Stimulated activated CD8-positive, alpha-beta memory T cell treated with anti-CD3 and anti-CD28 coated beads, Interleukin-7, amount 100 ng/mL, for 4 hours (primary cell): ENCODE measurements around the gene MYBPC2.

Source experiments
- DNase-seq, 2 donors: peaks; one replicate each; pipeline ENCODE4 v3.0.0-alpha.2; 2020; ENCODE audit warnings: low read depth in 2 of 2

Gene MYBPC2

DNA sequence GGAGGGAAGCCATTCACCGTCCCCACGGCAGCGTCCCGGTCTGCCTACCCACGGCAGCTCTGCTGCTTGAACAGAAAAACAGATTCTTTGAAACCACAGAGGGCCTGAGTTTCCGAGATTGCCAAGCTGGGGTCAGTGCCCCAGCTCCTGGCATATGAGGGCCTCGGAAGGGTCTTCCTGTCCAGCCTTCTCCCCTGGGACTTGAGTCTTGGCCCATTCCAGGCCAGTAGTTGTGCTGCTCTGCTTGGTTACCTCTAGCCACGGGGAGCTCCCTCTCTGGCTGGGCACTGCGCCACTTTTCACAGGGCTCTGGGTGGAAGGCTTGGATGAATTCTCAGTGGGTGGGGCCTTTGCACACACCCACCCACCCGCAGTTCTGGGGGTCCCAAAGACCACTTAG, 22.6 kb upstream of the MYBPC2 start:
- no peak for DNase-seq

- DNase-seq: no peak
Measured at GRCh38 chr19:50412419-50412818, 20.3 kb upstream of the MYBPC2 start.

GRCh38 chr19:50413096-50413495, 19.6 kb upstream of the MYBPC2 start:
- no peak for DNase-seq

DNA sequence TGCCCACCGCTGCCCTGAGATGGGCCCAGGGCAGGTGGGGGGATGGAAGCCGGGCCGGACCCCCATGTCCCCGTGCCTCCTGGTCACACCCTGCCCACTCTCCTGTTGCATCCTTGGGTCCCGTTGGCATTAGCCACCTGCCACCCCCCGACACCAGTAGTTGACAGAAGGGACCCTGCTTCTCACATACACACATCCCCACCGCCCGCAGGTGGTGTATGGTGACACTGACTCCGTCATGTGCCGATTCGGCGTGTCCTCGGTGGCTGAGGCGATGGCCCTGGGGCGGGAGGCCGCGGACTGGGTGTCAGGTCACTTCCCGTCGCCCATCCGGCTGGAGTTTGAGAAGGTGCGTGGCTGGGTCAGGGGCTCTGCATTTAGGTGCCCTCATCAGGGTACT, 19.2 kb upstream of the MYBPC2 start:
- DNase-seq: no peak

DNA sequence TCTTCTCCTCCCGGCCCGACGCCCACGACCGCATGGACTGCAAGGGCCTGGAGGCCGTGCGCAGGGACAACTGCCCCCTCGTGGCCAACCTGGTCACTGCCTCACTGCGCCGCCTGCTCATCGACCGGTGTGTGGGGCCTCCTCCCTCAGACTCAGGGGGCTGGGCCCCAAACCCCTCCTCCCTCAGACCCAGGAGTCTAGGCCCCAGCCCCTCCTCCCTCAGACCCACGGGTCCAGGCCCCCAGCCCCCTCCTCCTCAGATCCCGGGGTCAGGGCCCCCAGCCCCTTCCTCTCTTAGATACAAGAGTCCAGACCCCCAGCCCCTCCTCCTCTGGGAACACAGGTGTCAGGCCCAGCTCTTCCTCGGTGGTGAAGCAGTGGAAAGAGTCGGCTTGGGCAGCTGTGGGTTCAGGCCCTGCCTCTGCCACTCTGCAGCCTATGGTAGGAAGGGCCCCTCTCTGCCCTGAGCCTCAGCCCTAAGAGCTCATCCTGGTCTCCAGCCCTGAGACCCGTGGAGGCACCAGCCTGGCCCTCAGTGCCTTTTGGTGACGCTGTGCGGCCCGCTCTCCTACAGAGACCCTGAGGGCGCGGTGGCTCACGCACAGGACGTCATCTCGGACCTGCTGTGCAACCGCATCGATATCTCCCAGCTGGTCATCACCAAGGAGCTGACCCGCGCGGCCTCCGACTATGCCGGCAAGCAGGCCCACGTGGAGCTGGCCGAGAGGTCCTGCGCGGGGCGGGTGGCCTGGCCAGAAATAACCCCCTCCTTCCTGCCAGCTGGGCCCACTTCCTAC, 17.6 kb upstream of the MYBPC2 start:
- DNase-seq: peak; percentile 53 to 62

DNA sequence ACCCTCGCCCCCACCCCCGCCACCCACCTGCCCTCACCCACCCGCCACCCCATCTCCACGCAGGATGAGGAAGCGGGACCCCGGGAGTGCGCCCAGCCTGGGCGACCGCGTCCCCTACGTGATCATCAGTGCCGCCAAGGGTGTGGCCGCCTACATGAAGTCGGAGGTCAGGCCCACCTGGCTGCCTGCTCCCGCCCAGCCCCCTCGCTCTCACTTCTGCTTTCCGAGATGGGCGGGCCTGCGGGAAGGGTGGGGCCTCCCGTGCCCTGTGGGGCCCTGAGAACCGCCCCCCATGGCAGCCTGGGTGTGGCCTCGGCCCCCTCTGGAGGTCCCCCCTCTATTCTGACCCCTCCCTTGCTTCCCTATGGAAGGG, 17.0 kb upstream of the MYBPC2 start:
- peak in 1 of 2 donors; percentile 15 for DNase-seq

DNA sequence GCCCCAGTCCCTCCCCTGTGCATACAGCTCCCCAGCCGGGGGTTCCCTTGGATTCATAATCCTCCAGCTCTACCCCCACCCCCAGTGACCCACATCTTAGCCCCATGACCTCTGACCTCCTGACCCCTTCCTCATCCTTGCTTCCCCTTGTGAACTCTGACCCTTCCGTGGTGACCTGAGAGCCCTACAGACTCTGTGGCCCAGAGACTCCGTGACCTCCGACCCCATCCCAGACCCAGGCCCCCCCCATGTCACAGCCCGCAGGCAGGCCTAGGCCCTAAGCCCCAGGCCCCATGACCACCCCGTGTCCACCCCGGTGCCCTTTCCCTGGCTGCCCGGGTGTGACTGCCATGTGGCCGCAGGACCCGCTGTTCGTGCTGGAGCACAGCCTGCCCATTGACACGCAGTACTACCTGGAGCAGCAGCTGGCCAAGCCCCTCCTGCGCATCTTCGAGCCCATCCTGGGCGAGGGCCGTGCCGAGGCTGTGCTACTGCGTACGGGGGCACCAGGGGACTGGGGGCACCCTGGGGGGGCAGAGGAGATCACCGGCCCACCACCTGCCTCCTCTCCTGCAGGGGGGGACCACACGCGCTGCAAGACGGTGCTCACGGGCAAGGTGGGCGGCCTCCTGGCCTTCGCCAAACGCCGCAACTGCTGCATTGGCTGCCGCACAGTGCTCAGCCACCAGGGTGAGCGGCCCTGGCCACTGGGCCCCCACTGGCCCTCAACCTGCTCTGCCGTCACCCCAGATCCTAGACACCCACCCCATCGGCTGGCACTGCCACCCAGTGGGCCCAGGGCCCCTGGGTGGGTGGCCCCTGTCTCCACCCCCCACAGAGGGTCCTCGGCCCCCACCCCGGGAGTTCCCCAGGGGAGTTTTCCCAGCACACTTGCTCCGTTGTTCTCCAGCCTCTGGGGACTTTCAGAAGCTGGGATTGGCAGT, 16.4 kb upstream of the MYBPC2 start:
- no peak for DNase-seq

DNA sequence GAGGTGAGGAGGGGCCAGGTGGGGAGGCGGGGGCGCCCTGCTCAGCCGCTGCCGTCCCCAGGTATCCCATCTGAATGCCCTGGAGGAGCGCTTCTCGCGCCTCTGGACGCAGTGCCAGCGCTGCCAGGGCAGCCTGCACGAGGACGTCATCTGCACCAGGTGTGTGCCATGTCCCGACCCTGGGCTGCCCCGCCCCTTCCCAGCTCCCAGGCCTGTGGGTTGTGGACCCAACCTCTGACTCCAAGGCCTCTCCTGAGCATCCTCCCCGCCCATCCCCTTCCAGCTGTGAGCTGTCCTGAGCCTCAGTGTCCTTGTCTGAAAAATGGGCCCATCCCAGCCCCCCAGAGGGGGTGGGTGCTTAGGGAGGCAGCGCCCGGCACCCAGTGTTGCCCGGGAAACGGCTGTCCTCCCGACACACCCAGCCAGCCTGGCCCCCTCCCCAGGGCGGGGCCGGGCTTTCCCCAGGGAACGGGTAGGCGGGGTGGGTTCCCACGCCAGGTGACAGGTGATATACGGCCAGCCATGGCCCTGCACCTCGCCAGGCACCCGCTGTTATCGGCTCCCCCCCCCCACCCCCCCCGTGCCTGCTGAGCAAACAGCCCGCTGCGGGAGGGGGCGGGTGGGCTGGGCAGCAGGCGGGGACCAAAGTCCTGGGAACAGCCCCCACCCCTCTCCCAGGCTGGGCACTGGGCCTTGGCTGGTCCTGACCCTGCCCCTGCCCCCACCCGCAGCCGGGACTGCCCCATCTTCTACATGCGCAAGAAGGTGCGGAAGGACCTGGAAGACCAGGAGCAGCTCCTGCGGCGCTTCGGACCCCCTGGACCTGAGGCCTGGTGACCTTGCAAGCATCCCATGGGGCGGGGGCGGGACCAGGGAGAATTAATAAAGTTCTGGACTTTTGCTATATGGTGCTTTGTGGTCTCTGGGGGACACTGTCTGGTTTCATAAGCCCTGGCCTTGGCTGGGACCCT, 15.3 kb upstream of the MYBPC2 start:
- no peak for DNase-seq

- no peak for DNase-seq
Measured at GRCh38 chr19:50418176-50419021, 14.3 kb upstream of the MYBPC2 start, which contains the start of gene SPIB. SPIB (plus strand) TSS chr19:50418938; CDS start chr19:50418963, 25 bp downstream.

DNA sequence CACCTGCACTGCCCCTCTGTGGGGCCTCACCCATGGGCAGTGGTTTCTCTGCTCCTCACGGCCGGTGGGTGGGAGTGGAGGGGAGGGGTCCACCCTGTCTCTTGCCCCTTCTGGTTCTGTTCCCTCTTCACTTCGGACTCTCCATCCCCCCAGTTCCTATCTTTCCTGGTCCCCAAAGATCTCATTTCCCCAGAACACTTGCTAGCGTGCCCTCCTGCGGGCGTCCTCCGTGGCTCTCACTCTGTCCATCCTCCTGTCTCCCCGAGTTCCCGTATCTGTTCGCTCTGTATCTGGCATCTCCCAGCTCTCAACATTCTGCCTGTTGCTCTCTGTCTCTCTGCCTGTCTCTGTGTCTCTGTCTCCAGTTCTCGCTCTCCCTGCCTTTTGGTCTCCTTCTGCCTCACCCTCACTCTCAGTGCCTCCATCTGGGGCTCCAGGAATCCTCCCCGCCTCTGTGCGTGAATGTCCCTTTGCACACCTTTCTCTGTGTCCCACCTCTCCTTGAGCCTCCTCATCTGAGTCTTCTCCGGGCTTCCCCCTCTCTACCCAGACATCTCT, 13.6 kb upstream of the MYBPC2 start:
- DNase-seq: no peak

DNA sequence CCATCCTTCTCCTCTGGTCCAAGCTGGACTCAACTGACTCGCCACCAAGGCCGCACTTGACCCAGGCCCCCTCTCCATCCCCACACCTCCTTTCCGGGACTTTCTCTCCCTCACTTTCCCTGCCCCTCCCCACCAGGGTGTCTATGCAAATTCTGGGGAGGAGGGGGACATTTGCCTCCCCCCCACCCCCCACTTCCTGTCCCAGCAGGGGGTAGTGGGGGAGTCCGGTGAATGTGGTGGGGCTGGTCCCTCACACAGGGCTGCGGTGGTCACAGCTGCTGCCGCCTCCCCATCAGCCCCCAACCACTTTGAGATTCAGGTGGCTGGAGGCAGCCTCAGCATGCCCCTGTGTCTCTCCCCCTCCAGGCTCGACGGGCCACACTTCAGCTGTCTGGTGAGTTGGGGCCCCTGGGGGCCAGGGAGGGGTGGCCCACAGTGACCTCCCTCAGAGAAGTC, 13.1 kb upstream of the MYBPC2 start:
- no peak for DNase-seq

GRCh38 chr19:50420127-50420526, 12.6 kb upstream of the MYBPC2 start:
- no peak for DNase-seq

- DNase-seq: no peak
Measured at GRCh38 chr19:50420808-50421207, 11.9 kb upstream of the MYBPC2 start.

DNA sequence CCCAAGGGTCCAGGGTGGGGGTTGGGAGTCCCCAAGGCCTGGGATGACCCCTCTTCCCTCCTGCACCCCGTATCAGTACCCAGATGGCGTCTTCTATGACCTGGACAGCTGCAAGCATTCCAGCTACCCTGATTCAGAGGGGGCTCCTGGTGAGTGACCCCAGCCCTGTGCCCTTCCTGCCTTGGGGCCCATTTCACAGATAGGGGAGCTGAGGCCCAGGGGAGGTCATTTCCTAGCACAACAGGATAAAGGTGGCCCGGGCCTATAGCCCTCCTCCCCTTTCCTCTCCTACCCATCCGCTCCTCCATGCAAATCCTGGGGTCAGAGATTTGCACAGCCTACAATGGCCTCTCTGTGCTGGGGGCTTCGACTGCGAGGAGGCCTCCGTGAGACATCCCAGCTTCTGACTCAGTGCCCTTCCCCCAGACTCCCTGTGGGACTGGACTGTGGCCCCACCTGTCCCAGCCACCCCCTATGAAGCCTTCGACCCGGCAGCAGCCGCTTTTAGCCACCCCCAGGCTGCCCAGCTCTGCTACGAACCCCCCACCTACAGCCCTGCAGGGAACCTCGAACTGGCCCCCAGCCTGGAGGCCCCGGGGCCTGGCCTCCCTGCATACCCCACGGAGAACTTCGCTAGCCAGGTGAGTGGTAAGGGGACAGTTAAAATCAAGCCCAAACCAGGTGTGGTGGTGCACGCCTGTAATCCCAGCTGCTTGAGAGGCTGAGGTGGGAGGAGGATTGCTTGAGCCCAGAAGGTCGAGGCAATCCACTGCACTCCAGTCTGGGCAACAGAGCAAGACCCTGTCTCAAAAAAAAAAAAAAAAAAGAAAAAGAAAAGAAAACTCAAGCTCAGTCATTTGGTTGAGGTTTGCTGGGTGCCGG, 10.1 kb upstream of the MYBPC2 start:
- no peak for DNase-seq

DNA sequence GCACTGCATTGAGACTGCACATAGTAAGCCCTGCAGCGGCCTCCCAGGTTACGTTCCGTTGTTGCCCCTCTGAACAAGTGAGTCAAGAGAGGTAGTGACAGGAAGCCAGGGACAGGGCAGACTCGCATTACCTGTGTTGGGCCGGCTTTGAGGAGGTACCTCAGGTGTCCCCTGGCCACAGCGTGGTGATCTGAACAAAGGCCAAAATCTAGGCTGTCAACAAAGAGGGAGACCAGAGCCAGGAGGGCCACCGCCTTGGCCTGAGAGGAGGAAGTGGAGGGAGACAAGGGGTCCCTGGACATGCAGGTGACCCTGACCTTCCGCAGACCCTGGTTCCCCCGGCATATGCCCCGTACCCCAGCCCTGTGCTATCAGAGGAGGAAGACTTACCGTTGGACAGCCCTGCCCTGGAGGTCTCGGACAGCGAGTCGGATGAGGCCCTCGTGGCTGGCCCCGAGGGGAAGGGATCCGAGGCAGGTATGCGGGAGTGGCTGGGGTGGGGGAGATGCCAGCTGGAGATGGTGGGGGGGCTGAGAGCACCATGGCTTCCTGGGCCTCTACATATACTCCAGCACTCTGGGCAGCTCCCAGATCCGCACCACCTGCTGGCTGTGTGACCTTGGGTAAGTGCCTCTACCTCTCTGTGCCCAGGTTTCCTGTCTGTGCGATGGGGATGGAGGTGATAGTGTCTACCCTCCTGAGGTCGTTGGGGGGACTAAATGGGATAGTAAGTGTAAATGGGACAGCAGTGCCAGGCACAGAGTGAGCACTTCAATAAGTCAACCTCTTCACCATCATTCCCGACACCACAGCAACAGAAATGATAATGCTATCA, 9.2 kb upstream of the MYBPC2 start:
- no peak for DNase-seq

DNA sequence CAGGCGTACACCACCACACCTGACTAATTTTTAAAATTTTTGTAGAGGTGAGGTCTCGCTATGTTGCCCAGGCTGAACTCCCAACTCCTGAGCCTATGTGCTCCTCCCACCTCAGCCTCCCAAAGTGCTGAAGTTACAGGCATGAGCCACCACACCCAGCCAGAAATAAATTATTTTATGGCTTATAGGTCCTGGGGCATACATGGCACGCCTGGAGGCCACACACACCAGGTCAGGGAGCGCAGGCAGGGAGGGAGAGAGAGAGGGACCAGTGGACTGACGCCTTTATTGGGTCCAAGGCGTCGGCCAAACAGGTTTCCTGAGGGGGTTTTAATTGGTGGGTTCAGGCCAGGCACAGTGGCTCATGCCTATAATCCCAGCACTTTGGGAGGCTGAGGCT, 7.1 kb upstream of the MYBPC2 start:
- no peak for DNase-seq

DNA sequence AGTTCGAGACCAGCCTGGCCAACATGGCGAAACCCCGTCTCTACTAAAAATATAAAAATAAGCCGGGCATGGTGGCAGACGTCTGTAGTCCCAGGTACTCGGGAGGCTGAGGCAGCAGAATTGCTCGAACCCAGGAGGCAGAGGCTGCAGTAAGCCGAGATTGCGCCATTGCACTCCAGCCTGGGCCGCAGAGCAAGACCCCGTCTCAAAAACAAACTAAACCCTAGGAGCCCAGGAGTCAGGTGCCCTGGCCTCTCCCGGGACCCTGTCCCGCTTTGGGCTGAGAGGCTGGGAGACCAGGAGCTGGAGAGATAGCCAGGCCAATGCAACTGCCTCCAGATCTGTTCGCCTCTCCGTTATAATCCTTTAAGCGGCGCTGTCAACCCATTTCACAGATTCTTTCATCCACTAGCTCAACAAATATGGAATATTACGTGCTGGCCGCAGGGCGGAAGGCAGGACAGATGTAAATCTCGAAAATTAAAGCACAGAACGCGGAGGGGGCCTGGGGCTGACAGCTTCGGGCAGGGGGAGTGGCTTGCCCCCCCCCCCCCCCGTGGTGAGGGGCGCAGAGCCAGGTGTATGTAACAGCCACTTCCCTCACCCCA, 5.3 kb upstream of the MYBPC2 start:
- DNase-seq: no peak

- DNase-seq: peak in 1 of 2 donors; percentile 13
Measured at GRCh38 chr19:50427997-50428425, 4.7 kb upstream of the MYBPC2 start.
